H1 (cell line): ENCODE results near the gene GZF1. TPM values are rescaled to one million over a fixed set of nuclear protein-coding genes. Genes with fewer than 3 reads are reported as not detected.

Experiments
- MAFK ChIP-seq: IDR thresholded peaks from 2 replicates; pipeline ENCODE4 v1.6.1; 2012; ENCODE audit warnings: low read depth, mild to moderate bottlenecking, improper control_type of control experiment, low read length
- SUZ12 ChIP-seq: fragments of 200-600 bp; sonication (generic); IDR thresholded peaks from 2 replicates; pipeline ENCODE4 v1.6.1; 2012; ENCODE audit warnings: mild to moderate bottlenecking, inconsistent platforms, low read length, moderate library complexity, mixed read lengths
- TCF12 ChIP-seq: IDR thresholded peaks from 2 replicates; pipeline ENCODE4 v1.6.1; 2011; ENCODE audit warnings: low read depth, mild to moderate bottlenecking, low read length
- polyA plus RNA-seq, 7 experiments: library from polyadenylated mRNA; depleted of rRNA in 3 of 7; stranded (reverse) in 5 of 7; unstranded in 2 of 7; fragments of >200 nt in 5 of 7; fragments of 200-250 nt in 2 of 7; gene quantifications; 1 replicate in 5 of 7; 2 replicates in 1 of 7; 4 replicates in 1 of 7; pipeline versions ENCODE4 v1.2.1 to v1.2.3, GENCODE V29; 2011 to 2013; ENCODE audit warnings: missing spikeins in 2 of 7, mixed read lengths in 2 of 7
- total RNA-seq: library from RNA; stranded (reverse); fragmentation: NEBNext Ultra II Directional; extraction: Animal tissue kit (Norgen Biotek cat#: 25700); gene quantifications from 2 replicates; pipeline ENCODE4 v1.2.1, GENCODE V29; 2021
- TF ChIP-seq, protein P1 (sequence below): fragments of 300-600 bp; sonication (generic); IDR thresholded peaks from 2 replicates; pipeline ENCODE4 v1.7.1; 2012; ENCODE audit warnings: low read length, moderate library complexity, mild to moderate bottlenecking, inconsistent platforms; ENCODE audit not compliant: insufficient replicate concordance

Gene GZF1
- total and polyA plus RNA-seq, 2 of the 8 experiments (the other 6 are each of a cell fraction or from before 2014, with no cell fraction given), result 8.2 to 11.9 TPM

- TF ChIP-seq, protein P1, sequence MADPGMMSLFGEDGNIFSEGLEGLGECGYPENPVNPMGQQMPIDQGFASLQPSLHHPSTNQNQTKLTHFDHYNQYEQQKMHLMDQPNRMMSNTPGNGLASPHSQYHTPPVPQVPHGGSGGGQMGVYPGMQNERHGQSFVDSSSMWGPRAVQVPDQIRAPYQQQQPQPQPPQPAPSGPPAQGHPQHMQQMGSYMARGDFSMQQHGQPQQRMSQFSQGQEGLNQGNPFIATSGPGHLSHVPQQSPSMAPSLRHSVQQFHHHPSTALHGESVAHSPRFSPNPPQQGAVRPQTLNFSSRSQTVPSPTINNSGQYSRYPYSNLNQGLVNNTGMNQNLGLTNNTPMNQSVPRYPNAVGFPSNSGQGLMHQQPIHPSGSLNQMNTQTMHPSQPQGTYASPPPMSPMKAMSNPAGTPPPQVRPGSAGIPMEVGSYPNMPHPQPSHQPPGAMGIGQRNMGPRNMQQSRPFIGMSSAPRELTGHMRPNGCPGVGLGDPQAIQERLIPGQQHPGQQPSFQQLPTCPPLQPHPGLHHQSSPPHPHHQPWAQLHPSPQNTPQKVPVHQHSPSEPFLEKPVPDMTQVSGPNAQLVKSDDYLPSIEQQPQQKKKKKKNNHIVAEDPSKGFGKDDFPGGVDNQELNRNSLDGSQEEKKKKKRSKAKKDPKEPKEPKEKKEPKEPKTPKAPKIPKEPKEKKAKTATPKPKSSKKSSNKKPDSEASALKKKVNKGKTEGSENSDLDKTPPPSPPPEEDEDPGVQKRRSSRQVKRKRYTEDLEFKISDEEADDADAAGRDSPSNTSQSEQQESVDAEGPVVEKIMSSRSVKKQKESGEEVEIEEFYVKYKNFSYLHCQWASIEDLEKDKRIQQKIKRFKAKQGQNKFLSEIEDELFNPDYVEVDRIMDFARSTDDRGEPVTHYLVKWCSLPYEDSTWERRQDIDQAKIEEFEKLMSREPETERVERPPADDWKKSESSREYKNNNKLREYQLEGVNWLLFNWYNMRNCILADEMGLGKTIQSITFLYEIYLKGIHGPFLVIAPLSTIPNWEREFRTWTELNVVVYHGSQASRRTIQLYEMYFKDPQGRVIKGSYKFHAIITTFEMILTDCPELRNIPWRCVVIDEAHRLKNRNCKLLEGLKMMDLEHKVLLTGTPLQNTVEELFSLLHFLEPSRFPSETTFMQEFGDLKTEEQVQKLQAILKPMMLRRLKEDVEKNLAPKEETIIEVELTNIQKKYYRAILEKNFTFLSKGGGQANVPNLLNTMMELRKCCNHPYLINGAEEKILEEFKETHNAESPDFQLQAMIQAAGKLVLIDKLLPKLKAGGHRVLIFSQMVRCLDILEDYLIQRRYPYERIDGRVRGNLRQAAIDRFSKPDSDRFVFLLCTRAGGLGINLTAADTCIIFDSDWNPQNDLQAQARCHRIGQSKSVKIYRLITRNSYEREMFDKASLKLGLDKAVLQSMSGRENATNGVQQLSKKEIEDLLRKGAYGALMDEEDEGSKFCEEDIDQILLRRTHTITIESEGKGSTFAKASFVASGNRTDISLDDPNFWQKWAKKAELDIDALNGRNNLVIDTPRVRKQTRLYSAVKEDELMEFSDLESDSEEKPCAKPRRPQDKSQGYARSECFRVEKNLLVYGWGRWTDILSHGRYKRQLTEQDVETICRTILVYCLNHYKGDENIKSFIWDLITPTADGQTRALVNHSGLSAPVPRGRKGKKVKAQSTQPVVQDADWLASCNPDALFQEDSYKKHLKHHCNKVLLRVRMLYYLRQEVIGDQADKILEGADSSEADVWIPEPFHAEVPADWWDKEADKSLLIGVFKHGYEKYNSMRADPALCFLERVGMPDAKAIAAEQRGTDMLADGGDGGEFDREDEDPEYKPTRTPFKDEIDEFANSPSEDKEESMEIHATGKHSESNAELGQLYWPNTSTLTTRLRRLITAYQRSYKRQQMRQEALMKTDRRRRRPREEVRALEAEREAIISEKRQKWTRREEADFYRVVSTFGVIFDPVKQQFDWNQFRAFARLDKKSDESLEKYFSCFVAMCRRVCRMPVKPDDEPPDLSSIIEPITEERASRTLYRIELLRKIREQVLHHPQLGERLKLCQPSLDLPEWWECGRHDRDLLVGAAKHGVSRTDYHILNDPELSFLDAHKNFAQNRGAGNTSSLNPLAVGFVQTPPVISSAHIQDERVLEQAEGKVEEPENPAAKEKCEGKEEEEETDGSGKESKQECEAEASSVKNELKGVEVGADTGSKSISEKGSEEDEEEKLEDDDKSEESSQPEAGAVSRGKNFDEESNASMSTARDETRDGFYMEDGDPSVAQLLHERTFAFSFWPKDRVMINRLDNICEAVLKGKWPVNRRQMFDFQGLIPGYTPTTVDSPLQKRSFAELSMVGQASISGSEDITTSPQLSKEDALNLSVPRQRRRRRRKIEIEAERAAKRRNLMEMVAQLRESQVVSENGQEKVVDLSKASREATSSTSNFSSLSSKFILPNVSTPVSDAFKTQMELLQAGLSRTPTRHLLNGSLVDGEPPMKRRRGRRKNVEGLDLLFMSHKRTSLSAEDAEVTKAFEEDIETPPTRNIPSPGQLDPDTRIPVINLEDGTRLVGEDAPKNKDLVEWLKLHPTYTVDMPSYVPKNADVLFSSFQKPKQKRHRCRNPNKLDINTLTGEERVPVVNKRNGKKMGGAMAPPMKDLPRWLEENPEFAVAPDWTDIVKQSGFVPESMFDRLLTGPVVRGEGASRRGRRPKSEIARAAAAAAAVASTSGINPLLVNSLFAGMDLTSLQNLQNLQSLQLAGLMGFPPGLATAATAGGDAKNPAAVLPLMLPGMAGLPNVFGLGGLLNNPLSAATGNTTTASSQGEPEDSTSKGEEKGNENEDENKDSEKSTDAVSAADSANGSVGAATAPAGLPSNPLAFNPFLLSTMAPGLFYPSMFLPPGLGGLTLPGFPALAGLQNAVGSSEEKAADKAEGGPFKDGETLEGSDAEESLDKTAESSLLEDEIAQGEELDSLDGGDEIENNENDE, result no peak
- TF ChIP-seq SUZ12 (no peak), TCF12 (no peak), MAFK (no peak)
Observed at GRCh38 chr20:23404196-23404595, 42.2 kb downstream of the GZF1 start (continued).
